RPMI8226 (cell line): ENCODE results near the gene FOLR2.

Experiments
- DNase-seq: peaks from one replicate; pipeline ENCODE4 v3.0.0-alpha.2; 2015

The FOLR2 gene

GRCh38 chr11:72230764-72231365, 14.3 kb downstream of the FOLR2 start:
- no peak for DNase-seq

- no peak for DNase-seq
Observed at GRCh38 chr11:72231396-72232259, 15.0 kb downstream of the FOLR2 start.

- DNase-seq, result no peak
Observed at GRCh38 chr11:72232260-72233055, 15.9 kb downstream of the FOLR2 start.

- DNase-seq, result no peak
Observed at GRCh38 chr11:72233056-72233772, 16.6 kb downstream of the FOLR2 start.

GRCh38 chr11:72233773-72234513, 17.3 kb downstream of the FOLR2 start:
- DNase-seq, result no peak

- DNase-seq, result no peak
Observed at GRCh38 chr11:72234514-72234830, 17.9 kb downstream of the FOLR2 start.

GRCh38 chr11:72234920-72235319, 18.3 kb downstream of the FOLR2 start:
- no peak for DNase-seq

- DNase-seq, result no peak
Observed at GRCh38 chr11:72235351-72236057, 18.9 kb downstream of the FOLR2 start.

GRCh38 chr11:72236083-72236697, 19.6 kb downstream of the FOLR2 start:
- DNase-seq, result no peak

- no peak for DNase-seq
Observed at GRCh38 chr11:72236774-72237111, 20.1 kb downstream of the FOLR2 start.

GRCh38 chr11:72237112-72237931, 20.7 kb downstream of the FOLR2 start:
- no peak for DNase-seq

- peak; percentile 44 for DNase-seq
Observed at GRCh38 chr11:72238040-72238450, 21.5 kb downstream of the FOLR2 start.

GRCh38 chr11:72238492-72239312, 22.1 kb downstream of the FOLR2 start:
- DNase-seq, result no peak

- no peak for DNase-seq
Observed at GRCh38 chr11:72239313-72239848, 22.8 kb downstream of the FOLR2 start.

- peak; percentile 41 for DNase-seq
Observed at GRCh38 chr11:72239849-72240460, 23.4 kb downstream of the FOLR2 start.

- DNase-seq, result no peak
Observed at GRCh38 chr11:72240461-72241290, 24.1 kb downstream of the FOLR2 start.

GRCh38 chr11:72241291-72241781, 24.7 kb downstream of the FOLR2 start:
- no peak for DNase-seq

GRCh38 chr11:72242141-72242540, 25.5 kb downstream of the FOLR2 start:
- DNase-seq, result no peak
